CD4-positive, alpha-beta memory T cell (primary cell): ENCODE data around the gene NOTCH1. TPM values are rescaled to one million over a fixed set of nuclear protein-coding genes. Genes with fewer than 3 reads are reported as not detected.

Experiments
- CTCF ChIA-PET: fragments of 350-600 bp; sonication (Branson Sonifier 250); formaldehyde crosslinking; loops from one replicate; lab custom pipeline; 2021; ENCODE audit warnings: inconsistent platforms; ENCODE audit not compliant: partially characterized antibody; lab: Charles Lee
- POLR2A ChIA-PET: fragments of 350-600 bp; sonication (Branson Sonifier 250); formaldehyde crosslinking; loops from one replicate; lab custom pipeline; 2021; ENCODE audit not compliant: partially characterized antibody; lab: Charles Lee
- DNase-seq, 5 donors: peaks; one replicate each; pipeline versions ENCODE4 v3.0.0 to v3.0.0-alpha.2; 2020 to 2022; ENCODE audit warnings: mixed read lengths in 1 of 5
- H3K27ac ChIP-seq: one replicate; pipeline ENCODE4 v1.7.0; 2013; ENCODE audit warnings: low read depth, low read length
- H3K27me3 ChIP-seq: 2 replicates; pipeline ENCODE4 v1.7.0; 2013; ENCODE audit warnings: mild to moderate bottlenecking, low read length, moderate library complexity; ENCODE audit not compliant: insufficient read depth
- H3K36me3 ChIP-seq: 2 replicates; pipeline ENCODE4 v1.7.0; 2013; ENCODE audit warnings: mild to moderate bottlenecking, low read length, moderate library complexity; ENCODE audit not compliant: insufficient read depth
- H3K4me1 ChIP-seq: 2 replicates; pipeline ENCODE4 v1.7.0; 2013; ENCODE audit warnings: mild to moderate bottlenecking, low read length, moderate library complexity; ENCODE audit not compliant: insufficient read depth
- H3K4me3 ChIP-seq, 2 donors: one replicate each; pipeline ENCODE4 v1.7.0; 2013; ENCODE audit warnings: low read length in 2 of 2, mild to moderate bottlenecking in 1 of 2
- H3K9me3 ChIP-seq, 2 donors: one replicate each; pipeline ENCODE4 v1.7.0; 2013; ENCODE audit warnings: low read length in 2 of 2, control low read depth in 1 of 2; ENCODE audit not compliant: control insufficient read depth in 1 of 2
- H3K27ac Mint-ChIP-seq, 7 donors: one replicate each; pipeline ENCODE4 v1.8.0; 2020 to 2021; ENCODE audit warnings: mixed read lengths in 7 of 7, mild to moderate bottlenecking in 6 of 7, inconsistent platforms in 3 of 7, moderate library complexity in 3 of 7
- H3K27me3 Mint-ChIP-seq, 2 donors: one replicate each; pipeline ENCODE4 v1.8.0; 2020 to 2021; ENCODE audit warnings: mixed read lengths in 2 of 2
- H3K36me3 Mint-ChIP-seq, 2 donors: one replicate each; pipeline ENCODE4 v1.8.0; 2020 to 2021; ENCODE audit warnings: mixed read lengths in 2 of 2, inconsistent platforms in 1 of 2, mild to moderate bottlenecking in 1 of 2
- H3K4me1 Mint-ChIP-seq, 4 donors: one replicate each; pipeline ENCODE4 v1.8.0; 2020 to 2021; ENCODE audit warnings: mixed read lengths in 4 of 4, mild to moderate bottlenecking in 1 of 4
- H3K4me3 Mint-ChIP-seq, 8 donors: one replicate each; pipeline ENCODE4 v1.8.0; 2020 to 2021; ENCODE audit warnings: mixed read lengths in 8 of 8, mild to moderate bottlenecking in 7 of 8, moderate library complexity in 6 of 8, inconsistent platforms in 3 of 8
- H3K9me3 Mint-ChIP-seq, 8 donors: one replicate each; pipeline ENCODE4 v1.8.0; 2020 to 2021; ENCODE audit warnings: mixed read lengths in 8 of 8, mild to moderate bottlenecking in 5 of 8, inconsistent platforms in 3 of 8, moderate library complexity in 1 of 8
- intact Hi-C: fragments of 100-400 bp; cut with micrococcal nuclease; formaldehyde crosslinking; loops from one replicate; pipeline ENCODE4 v1.15.1; 2023
- polyA plus RNA-seq, 2 donors: library from polyadenylated mRNA; unstranded; fragments of 300-500 nt; fragmentation: Illumina TruSeq; gene quantifications; one replicate each; pipeline ENCODE4 v1.2.3, GENCODE V29; 2021
- total RNA-seq, 2 experiments: library from RNA; stranded (reverse); gene quantifications; one replicate each; pipeline ENCODE4 v1.2.3, GENCODE V29; 2021

Gene NOTCH1
- total and polyA plus RNA-seq, 4 experiments from 2014 or later: 6.0 to 45.4 (median 43.0) TPM; not detected in 1

- H3K4me3 ChIP-seq: no peak overlapping the region
- H3K36me3 Mint-ChIP-seq: peaks cover 4 to 15% of the 10 kb centered on the region in 2 donors
- no peaks in the 10 kb centered on the region for H3K4me1 ChIP-seq
- H3K27ac Mint-ChIP-seq: no peak overlapping the region
- POLR2A ChIA-PET: no interaction called here
- CTCF ChIA-PET: no interaction called here
- H3K4me3 Mint-ChIP-seq: no peak overlapping the region
- no peak overlapping the region for H3K27ac ChIP-seq
- H3K4me1 Mint-ChIP-seq: no peaks in the 10 kb centered on the region
- H3K27me3 Mint-ChIP-seq: no peaks in the 10 kb centered on the region
- peaks cover 63% of the 10 kb centered on the region for H3K36me3 ChIP-seq
- intact Hi-C loops: no loop called here
- H3K9me3 Mint-ChIP-seq: no peaks in the 10 kb centered on the region
- no peak for DNase-seq
- no peaks in the 10 kb centered on the region for H3K9me3 ChIP-seq
- H3K27me3 ChIP-seq: no peaks in the 10 kb centered on the region
Observed at GRCh38 chr9:136507992-136508375, 37.9 kb downstream of the NOTCH1 start.

GRCh38 chr9:136507221-136507991 is 38.4 kb downstream of the NOTCH1 start:
- H3K27ac ChIP-seq: no peak overlapping the region
- H3K27me3 ChIP-seq: no peaks in the 10 kb centered on the region
- ChIA-PET CTCF (no interaction called here), POLR2A (no interaction called here)
- no peak overlapping the region for H3K4me3 ChIP-seq
- intact Hi-C loops: no loop called here
- Mint-ChIP-seq H3K27ac (peak overlapping the region in 1 of 7 donors; percentile 60), H3K27me3 (no peaks in the 10 kb centered on the region), H3K4me1 (no peaks in the 10 kb centered on the region), H3K9me3 (no peaks in the 10 kb centered on the region), H3K36me3 (peaks cover 7 to 16% of the 10 kb centered on the region in 2 donors), H3K4me3 (no peak overlapping the region)
- H3K4me1 ChIP-seq: no peaks in the 10 kb centered on the region
- peaks cover 63% of the 10 kb centered on the region for H3K36me3 ChIP-seq
- no peak for DNase-seq
- H3K9me3 ChIP-seq: no peaks in the 10 kb centered on the region

GRCh38 chr9:136506425-136506824 is 39.4 kb downstream of the NOTCH1 start:
- no peak overlapping the region for H3K4me3 Mint-ChIP-seq
- no peaks in the 10 kb centered on the region for H3K9me3 ChIP-seq
- no peaks in the 10 kb centered on the region for H3K27me3 ChIP-seq
- no peaks in the 10 kb centered on the region for H3K4me1 Mint-ChIP-seq
- CTCF ChIA-PET: no interaction called here
- no peak for DNase-seq
- intact Hi-C loops: no loop called here
- H3K27me3 Mint-ChIP-seq: no peaks in the 10 kb centered on the region
- no peak overlapping the region for H3K27ac ChIP-seq
- no peak overlapping the region for H3K27ac Mint-ChIP-seq
- peaks cover 9 to 19% of the 10 kb centered on the region in 2 donors for H3K36me3 Mint-ChIP-seq
- POLR2A ChIA-PET: no interaction called here
- no peak overlapping the region for H3K4me3 ChIP-seq
- H3K36me3 ChIP-seq: peaks cover 63% of the 10 kb centered on the region
- H3K9me3 Mint-ChIP-seq: no peaks in the 10 kb centered on the region
- H3K4me1 ChIP-seq: no peaks in the 10 kb centered on the region

GRCh38 chr9:136505406-136506403 is 40.1 kb downstream of the NOTCH1 start:
- DNase-seq: no peak
- H3K4me3 Mint-ChIP-seq: no peak overlapping the region
- H3K4me1 Mint-ChIP-seq: no peaks in the 10 kb centered on the region
- Histone ChIP-seq H3K27me3 (no peaks in the 10 kb centered on the region), H3K36me3 (peaks cover 66% of the 10 kb centered on the region), H3K27ac (no peak overlapping the region), H3K4me1 (no peaks in the 10 kb centered on the region), H3K4me3 (no peak overlapping the region), H3K9me3 (no peaks in the 10 kb centered on the region)
- POLR2A ChIA-PET: no interaction called here
- CTCF ChIA-PET: no interaction called here
- no peaks in the 10 kb centered on the region for H3K27me3 Mint-ChIP-seq
- H3K9me3 Mint-ChIP-seq: no peaks in the 10 kb centered on the region
- H3K27ac Mint-ChIP-seq: no peak overlapping the region
- peaks cover 12 to 18% of the 10 kb centered on the region in 2 donors for H3K36me3 Mint-ChIP-seq
- intact Hi-C loops: no loop called here

GRCh38 chr9:136504512-136505348 is 41.1 kb downstream of the NOTCH1 start:
- no peak overlapping the region for H3K27ac Mint-ChIP-seq
- peaks cover 70% of the 10 kb centered on the region for H3K36me3 ChIP-seq
- no peaks in the 10 kb centered on the region for H3K4me1 Mint-ChIP-seq
- no peak overlapping the region for H3K27ac ChIP-seq
- no peaks in the 10 kb centered on the region for H3K4me1 ChIP-seq
- H3K36me3 Mint-ChIP-seq: peaks cover 12 to 25% of the 10 kb centered on the region in 2 donors
- ChIA-PET CTCF (no interaction called here), POLR2A (no interaction called here)
- no peak overlapping the region for H3K4me3 Mint-ChIP-seq
- H3K4me3 ChIP-seq: no peak overlapping the region
- no peak for DNase-seq
- H3K9me3 Mint-ChIP-seq: no peaks in the 10 kb centered on the region
- no peaks in the 10 kb centered on the region for H3K27me3 ChIP-seq
- intact Hi-C loops: no loop called here
- H3K9me3 ChIP-seq: no peaks in the 10 kb centered on the region
- H3K27me3 Mint-ChIP-seq: no peaks in the 10 kb centered on the region

- no peak overlapping the region for H3K4me3 Mint-ChIP-seq
- no peaks in the 10 kb centered on the region for H3K9me3 ChIP-seq
- no peak overlapping the region for H3K27ac ChIP-seq
- ChIA-PET CTCF (no interaction called here), POLR2A (interaction anchor here (0.5 to 0.9 kb wide), 2 partner anchors 30 to 36 kb away, joined by 3 read pairs; no protein-coding TSS in a partner anchor)
- intact Hi-C loops: no loop called here
- no peaks in the 10 kb centered on the region for H3K27me3 ChIP-seq
- no peaks in the 10 kb centered on the region for H3K27me3 Mint-ChIP-seq
- H3K4me1 Mint-ChIP-seq: no peaks in the 10 kb centered on the region
- H3K36me3 Mint-ChIP-seq: peaks cover 16 to 26% of the 10 kb centered on the region in 2 donors
- H3K9me3 Mint-ChIP-seq: no peaks in the 10 kb centered on the region
- no peak for DNase-seq
- H3K4me3 ChIP-seq: no peak overlapping the region
- no peaks in the 10 kb centered on the region for H3K4me1 ChIP-seq
- no peak overlapping the region for H3K27ac Mint-ChIP-seq
- H3K36me3 ChIP-seq: peaks cover 60% of the 10 kb centered on the region
Observed at GRCh38 chr9:136502940-136503550, 42.8 kb downstream of the NOTCH1 start.
